GM23338 (cell line): Measurements from ENCODE around the gene TMEM43. TPM values are rescaled to one million over a fixed set of nuclear protein-coding genes. Genes with fewer than 3 reads are reported as not detected.

Experiments
- ATAC-seq: fragments of 200-7000 bp; cut with Tn5 transposase; 3 replicates; pipeline ENCODE4 v1.9.1; 2020
- DNase-seq: peaks from one replicate; pipeline ENCODE4 v3.0.0-alpha.2; 2015; ENCODE audit warnings: low spot score
- H2AFZ ChIP-seq: fragments of 200-600 bp; sonication (generic); 2 replicates; pipeline ENCODE4 v1.8.0; 2016; ENCODE audit warnings: antibody characterized with exemption, mild to moderate bottlenecking, moderate library complexity
- H3F3A ChIP-seq: fragments of 200-600 bp; sonication (generic); replicated peaks from 2 replicates; pipeline ENCODE4 v1.8.0; 2017; ENCODE audit warnings: antibody characterized with exemption, mixed run types, low read depth
- H3K27ac ChIP-seq: fragments of 200-600 bp; sonication (generic); 2 replicates; pipeline ENCODE4 v1.6.1; 2016; ENCODE audit warnings: low read depth
- H3K27me3 ChIP-seq: fragments of 200-600 bp; sonication (generic); 2 replicates; pipeline ENCODE4 v1.8.0; 2016; ENCODE audit warnings: mild to moderate bottlenecking, mixed run types, moderate library complexity; ENCODE audit not compliant: insufficient read depth
- H3K36me3 ChIP-seq: fragments of 200-600 bp; sonication (generic); 2 replicates; pipeline ENCODE4 v1.8.0; 2016; ENCODE audit warnings: mild to moderate bottlenecking; ENCODE audit not compliant: insufficient read depth
- H3K4me1 ChIP-seq: fragments of 200-600 bp; sonication (generic); 2 replicates; pipeline ENCODE4 v1.8.0; 2016; ENCODE audit warnings: mild to moderate bottlenecking, moderate library complexity; ENCODE audit not compliant: insufficient read depth
- H3K4me2 ChIP-seq: fragments of 200-600 bp; sonication (generic); 2 replicates; pipeline ENCODE4 v1.7.1; 2017; ENCODE audit warnings: mixed run types
- H3K4me3 ChIP-seq: fragments of 200-600 bp; sonication (generic); 2 replicates; pipeline ENCODE4 v1.6.1; 2016; ENCODE audit warnings: mixed run types
- H3K79me2 ChIP-seq: fragments of 200-600 bp; sonication (generic); replicated peaks from 2 replicates; pipeline ENCODE4 v1.8.0; 2017; ENCODE audit warnings: mild to moderate bottlenecking; ENCODE audit not compliant: insufficient read depth
- H3K9me2 ChIP-seq: fragments of 200-600 bp; sonication (generic); 2 replicates; pipeline ENCODE4 v1.8.0; 2017; ENCODE audit not compliant: insufficient read depth
- H4K20me1 ChIP-seq: fragments of 200-600 bp; sonication (generic); replicated peaks from 2 replicates; pipeline ENCODE4 v1.8.0; 2017; ENCODE audit warnings: mild to moderate bottlenecking; ENCODE audit not compliant: insufficient read depth
- H3K27ac Mint-ChIP-seq: 2 replicates; pipeline ENCODE4 v1.8.0; 2020; ENCODE audit warnings: inconsistent platforms, mild to moderate bottlenecking, moderate library complexity, mixed read lengths
- H3K27me3 Mint-ChIP-seq: 3 replicates; pipeline ENCODE4 v1.8.0; 2022; ENCODE audit warnings: low read depth, mild to moderate bottlenecking, moderate library complexity, mixed read lengths, inconsistent platforms; ENCODE audit not compliant: insufficient read depth, poor library complexity
- H3K36me3 Mint-ChIP-seq: 3 replicates; pipeline ENCODE4 v1.8.0; 2021; ENCODE audit warnings: low read depth, mild to moderate bottlenecking, inconsistent platforms, moderate library complexity, mixed read lengths
- H3K4me1 Mint-ChIP-seq: 3 replicates; pipeline ENCODE4 v1.8.0; 2020; ENCODE audit warnings: mild to moderate bottlenecking, inconsistent platforms, mixed read lengths
- H3K4me3 Mint-ChIP-seq: 3 replicates; pipeline ENCODE4 v1.8.0; 2021; ENCODE audit warnings: moderate library complexity, mild to moderate bottlenecking, inconsistent platforms, mixed read lengths
- H3K9me3 Mint-ChIP-seq: 3 replicates; pipeline ENCODE4 v1.8.0; 2020; ENCODE audit warnings: moderate library complexity, mild to moderate bottlenecking, inconsistent platforms, mixed read lengths
- CREB1 ChIP-seq: fragments of 250-450 bp; sonication (Bioruptor Pico); IDR thresholded peaks from 2 replicates; pipeline ENCODE4 v1.5.0; 2020; ENCODE audit warnings: low read depth, mild to moderate bottlenecking, moderate library complexity
- CTCF ChIP-seq, 2 experiments: fragments of 200-600 bp in 1 of 2; sonication (generic) in 1 of 2; conservative IDR thresholded peaks; 2 replicates each; pipeline versions ENCODE4 v1.5.1 to v1.6.1; 2016 to 2017; ENCODE audit warnings: antibody characterized with exemption in 2 of 2, low read depth in 2 of 2, mild to moderate bottlenecking in 2 of 2, moderate library complexity in 1 of 2
- ETS1 ChIP-seq: IDR thresholded peaks from 2 replicates; pipeline ENCODE4 v1.6.1; 2016; ENCODE audit warnings: antibody characterized with exemption
- EZH2 ChIP-seq: fragments of 200-600 bp; sonication (generic); IDR thresholded peaks from one replicate; pipeline ENCODE4 v1.8.0; 2017; ENCODE audit warnings: antibody characterized with exemption, mild to moderate bottlenecking, low read depth; ENCODE audit not compliant: unreplicated experiment
- EZH2phosphoT487 ChIP-seq: fragments of 200-600 bp; sonication (generic); IDR thresholded peaks from one replicate; pipeline ENCODE4 v1.8.1; 2018; ENCODE audit warnings: antibody characterized with exemption; ENCODE audit not compliant: unreplicated experiment
- JUNB ChIP-seq: IDR thresholded peaks from one replicate; pipeline ENCODE4 v1.6.1; 2016; ENCODE audit warnings: antibody characterized with exemption; ENCODE audit not compliant: unreplicated experiment
- NANOG ChIP-seq: IDR thresholded peaks from 2 replicates; pipeline ENCODE4 v1.6.1; 2016; ENCODE audit warnings: antibody characterized with exemption, borderline replicate concordance
- POLR2AphosphoS5 ChIP-seq: IDR thresholded peaks from 2 replicates; pipeline ENCODE4 v1.6.1; 2016; ENCODE audit warnings: antibody characterized with exemption, low read depth
- STAT1 ChIP-seq: IDR thresholded peaks from one replicate; pipeline ENCODE4 v1.6.1; 2016; ENCODE audit warnings: antibody characterized with exemption; ENCODE audit not compliant: unreplicated experiment
- ZNF462 ChIP-seq: fragments of 250-450 bp; sonication (Bioruptor Pico); IDR thresholded peaks from 2 replicates; pipeline ENCODE4 v1.5.0; 2020; ENCODE audit warnings: mild to moderate bottlenecking, moderate library complexity
- polyA plus RNA-seq: library from polyadenylated mRNA; unstranded; fragments of >200 nt; fragmentation: Nextera tagmentation; extraction: Ambion mirVana; gene quantifications from 2 replicates; pipeline ENCODE4 v1.2.1, GENCODE V29; 2016
- total RNA-seq: library from RNA; depleted of rRNA; stranded (reverse); fragments of >200 nt; shearing (Covaris generic); gene quantifications from 2 replicates; pipeline ENCODE4 v1.2.3, GENCODE V29; 2014

TMEM43 gene
- total and polyA plus RNA-seq, 2 experiments from 2014 or later = 15.9 to 34.7 TPM

DNA sequence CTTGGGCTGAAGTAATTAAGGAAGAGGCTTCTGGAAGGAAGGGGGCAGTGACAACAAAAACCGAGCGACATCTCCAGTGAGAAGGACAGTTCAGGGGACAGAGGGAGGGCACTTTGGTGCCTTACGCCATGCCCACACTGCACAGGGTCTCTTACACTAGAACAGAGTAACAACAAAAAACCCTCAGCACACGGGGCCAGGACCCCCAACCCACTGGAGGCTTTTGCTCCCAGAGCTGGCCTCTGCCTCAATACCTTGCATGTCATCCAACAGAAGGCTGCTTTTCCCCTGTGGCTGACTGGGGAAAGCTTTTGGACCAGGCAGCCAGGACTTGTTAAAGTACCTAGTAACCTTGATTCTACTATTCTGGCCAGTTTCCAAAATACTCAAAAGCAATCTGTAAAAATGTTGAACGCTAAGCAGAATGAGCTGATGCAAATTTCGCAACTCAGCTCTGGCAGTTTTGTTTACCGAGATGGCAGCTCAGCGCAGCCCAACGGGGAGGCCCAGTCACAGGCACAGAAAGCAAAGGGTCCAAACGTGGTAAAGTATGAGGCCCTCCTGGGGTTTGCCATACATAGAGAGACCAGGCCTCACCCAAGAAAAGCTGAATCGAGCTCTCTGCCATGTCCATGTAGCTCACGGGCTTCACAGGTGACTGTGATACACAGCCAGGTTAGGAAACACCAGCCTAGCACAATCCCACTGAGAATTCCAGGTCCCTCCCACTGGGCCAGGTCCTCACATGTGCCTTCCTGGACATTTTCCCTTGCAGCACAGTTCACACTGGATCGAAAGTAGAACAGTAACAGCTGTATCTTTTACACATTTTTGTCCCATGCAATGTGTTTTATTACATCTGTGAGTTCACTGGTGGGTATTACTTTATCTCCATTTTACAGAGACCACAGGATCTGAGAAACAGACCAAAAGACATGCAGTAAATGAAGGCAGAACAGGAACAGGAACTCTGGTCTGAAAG is 6.2 kb upstream of the TMEM43 start:
- peaks cover 33% of the 10 kb centered on the region for H3K4me1 Mint-ChIP-seq

GRCh38 chr3:14119651-14120050 is 5.2 kb upstream of the TMEM43 start:
- no peak overlapping the region for H3K4me2 ChIP-seq
- peaks cover 4% of the 10 kb centered on the region for H4K20me1 ChIP-seq
- no peaks in the 10 kb centered on the region for H3K27me3 ChIP-seq
- peaks cover 36% of the 10 kb centered on the region for H3K4me1 Mint-ChIP-seq
- peaks cover 13% of the 10 kb centered on the region for H3K36me3 ChIP-seq
- peaks cover 39% of the 10 kb centered on the region for H3K36me3 Mint-ChIP-seq
- no peak overlapping the region for H3K27ac ChIP-seq
- peaks cover 33% of the 10 kb centered on the region for H3K79me2 ChIP-seq
- no peak overlapping the region for H3K4me3 ChIP-seq
- no peak overlapping the region for H2AFZ ChIP-seq
- peaks cover 8% of the 10 kb centered on the region for H3K27me3 Mint-ChIP-seq
- H3K4me3 Mint-ChIP-seq = no peak overlapping the region
- peaks cover 9% of the 10 kb centered on the region for H3K9me3 Mint-ChIP-seq
- H3F3A ChIP-seq = no peaks in the 10 kb centered on the region
- ATAC-seq (no peak), DNase-seq (no peak)
- H3K27ac Mint-ChIP-seq = no peak overlapping the region
- no peaks in the 10 kb centered on the region for H3K9me2 ChIP-seq
- peaks cover 16% of the 10 kb centered on the region; the same call in 1 of the 2 replicates for H3K4me1 ChIP-seq
- TF ChIP-seq POLR2AphosphoS5 (no peak), ZNF462 (no peak), NANOG (no peak), EZH2 (no peak), CTCF (conservative IDR thresholded peaks at IDR 0.05; ENCODE audit: low read depth in 2 of 2) (no peak), CREB1 (CRISPR knock-in tag) (no peak), JUNB (no peak)

More for the DNA sequence above, 6.2 kb upstream of the TMEM43 start:
- H3F3A ChIP-seq = no peaks in the 10 kb centered on the region
- TF ChIP-seq NANOG (no peak), EZH2 (no peak), JUNB (no peak), EZH2phosphoT487 (no peak), ETS1 (no peak), STAT1 (no peak)
- ATAC-seq = no peak
- no peak overlapping the region for H3K27ac Mint-ChIP-seq
- H3K9me3 Mint-ChIP-seq = peaks cover 9% of the 10 kb centered on the region
- H2AFZ ChIP-seq = no peak overlapping the region
- no peaks in the 10 kb centered on the region for H3K27me3 ChIP-seq
- peaks cover 13% of the 10 kb centered on the region; the same call in 1 of the 2 replicates for H3K4me1 ChIP-seq
- no peak overlapping the region for H3K4me3 ChIP-seq
- no peaks in the 10 kb centered on the region for H3K9me2 ChIP-seq
- H3K36me3 ChIP-seq = peaks cover 14% of the 10 kb centered on the region
- DNase-seq = no peak
- no peak overlapping the region for H3K27ac ChIP-seq
- no peak overlapping the region for H3K4me2 ChIP-seq
- H3K27me3 Mint-ChIP-seq = peaks cover 8% of the 10 kb centered on the region
- peaks cover 48% of the 10 kb centered on the region for H3K36me3 Mint-ChIP-seq
- H4K20me1 ChIP-seq = peaks cover 4% of the 10 kb centered on the region
- peaks cover 26% of the 10 kb centered on the region for H3K79me2 ChIP-seq
- H3K4me3 Mint-ChIP-seq = no peak overlapping the region
